SU-DHL-6 (cell line): ENCODE measurements around the gene MPI.
"Not testable (repeated sequence)": the region's sequence is repeated elsewhere in the genome, so short reads cannot be mapped to it uniquely, and the experiment has no call there.

Experiments
- EZH2phosphoT487 ChIP-seq: fragments of 200-600 bp; sonication (generic), shearing (Covaris generic); conservative IDR thresholded peaks from 2 replicates; pipeline ENCODE4 v1.6.1; 2018; ENCODE audit warnings: mild to moderate bottlenecking, antibody characterized with exemption, low read length, moderate library complexity, mixed read lengths
- TF ChIP-seq, protein P1 (sequence below): fragments of 200-600 bp; sonication (generic); IDR thresholded peaks from one replicate; pipeline ENCODE4 v1.5.1; 2017; ENCODE audit warnings: antibody characterized with exemption, mild to moderate bottlenecking, low read length, moderate library complexity; ENCODE audit not compliant: insufficient read depth, poor library complexity, severe bottlenecking

DNA sequence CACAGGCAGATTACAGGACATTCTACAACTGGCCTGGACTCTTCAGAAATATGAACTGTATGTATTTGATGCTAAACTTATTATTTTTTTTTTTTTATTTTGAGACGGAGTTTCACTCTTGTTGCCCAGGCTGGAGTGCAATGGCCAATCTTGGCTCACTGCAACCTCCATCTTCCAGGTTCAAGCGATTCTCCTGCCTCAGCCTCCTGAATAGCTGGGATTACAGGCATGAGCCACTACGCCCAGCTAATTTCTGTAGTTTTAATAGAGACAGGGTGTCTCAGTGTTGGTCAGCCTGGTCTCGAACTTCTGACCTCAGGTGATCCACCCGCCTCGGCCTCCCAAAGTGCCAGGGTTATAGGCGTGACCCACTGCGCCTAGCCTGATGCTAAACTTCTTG is 24.0 kb downstream of the MPI start:
- TF ChIP-seq, protein P1, sequence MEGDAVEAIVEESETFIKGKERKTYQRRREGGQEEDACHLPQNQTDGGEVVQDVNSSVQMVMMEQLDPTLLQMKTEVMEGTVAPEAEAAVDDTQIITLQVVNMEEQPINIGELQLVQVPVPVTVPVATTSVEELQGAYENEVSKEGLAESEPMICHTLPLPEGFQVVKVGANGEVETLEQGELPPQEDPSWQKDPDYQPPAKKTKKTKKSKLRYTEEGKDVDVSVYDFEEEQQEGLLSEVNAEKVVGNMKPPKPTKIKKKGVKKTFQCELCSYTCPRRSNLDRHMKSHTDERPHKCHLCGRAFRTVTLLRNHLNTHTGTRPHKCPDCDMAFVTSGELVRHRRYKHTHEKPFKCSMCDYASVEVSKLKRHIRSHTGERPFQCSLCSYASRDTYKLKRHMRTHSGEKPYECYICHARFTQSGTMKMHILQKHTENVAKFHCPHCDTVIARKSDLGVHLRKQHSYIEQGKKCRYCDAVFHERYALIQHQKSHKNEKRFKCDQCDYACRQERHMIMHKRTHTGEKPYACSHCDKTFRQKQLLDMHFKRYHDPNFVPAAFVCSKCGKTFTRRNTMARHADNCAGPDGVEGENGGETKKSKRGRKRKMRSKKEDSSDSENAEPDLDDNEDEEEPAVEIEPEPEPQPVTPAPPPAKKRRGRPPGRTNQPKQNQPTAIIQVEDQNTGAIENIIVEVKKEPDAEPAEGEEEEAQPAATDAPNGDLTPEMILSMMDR, result not testable (repeated sequence)
- not testable (repeated sequence) for TF ChIP-seq EZH2phosphoT487
